DOHH2 (cell line): Measurements from ENCODE around the gene THAP4.

Experiments used
- EZH2phosphoT487 ChIP-seq: fragments of 200-600 bp; sonication (generic); IDR thresholded peaks from 2 replicates; pipeline ENCODE4 v1.6.1; 2017; ENCODE audit warnings: borderline replicate concordance, mild to moderate bottlenecking, antibody characterized with exemption, low read length, moderate library complexity, mixed read lengths
- TF ChIP-seq, protein P1 (sequence below): fragments of 200-600 bp; sonication (generic); IDR thresholded peaks from one replicate; pipeline ENCODE4 v1.5.1; 2014; ENCODE audit warnings: antibody characterized with exemption, mild to moderate bottlenecking, low read depth, low read length; ENCODE audit not compliant: poor library complexity, severe bottlenecking

GRCh38 chr2:241633561-241633960 is 3.4 kb downstream of the THAP4 start:
- TF ChIP-seq, protein P1, sequence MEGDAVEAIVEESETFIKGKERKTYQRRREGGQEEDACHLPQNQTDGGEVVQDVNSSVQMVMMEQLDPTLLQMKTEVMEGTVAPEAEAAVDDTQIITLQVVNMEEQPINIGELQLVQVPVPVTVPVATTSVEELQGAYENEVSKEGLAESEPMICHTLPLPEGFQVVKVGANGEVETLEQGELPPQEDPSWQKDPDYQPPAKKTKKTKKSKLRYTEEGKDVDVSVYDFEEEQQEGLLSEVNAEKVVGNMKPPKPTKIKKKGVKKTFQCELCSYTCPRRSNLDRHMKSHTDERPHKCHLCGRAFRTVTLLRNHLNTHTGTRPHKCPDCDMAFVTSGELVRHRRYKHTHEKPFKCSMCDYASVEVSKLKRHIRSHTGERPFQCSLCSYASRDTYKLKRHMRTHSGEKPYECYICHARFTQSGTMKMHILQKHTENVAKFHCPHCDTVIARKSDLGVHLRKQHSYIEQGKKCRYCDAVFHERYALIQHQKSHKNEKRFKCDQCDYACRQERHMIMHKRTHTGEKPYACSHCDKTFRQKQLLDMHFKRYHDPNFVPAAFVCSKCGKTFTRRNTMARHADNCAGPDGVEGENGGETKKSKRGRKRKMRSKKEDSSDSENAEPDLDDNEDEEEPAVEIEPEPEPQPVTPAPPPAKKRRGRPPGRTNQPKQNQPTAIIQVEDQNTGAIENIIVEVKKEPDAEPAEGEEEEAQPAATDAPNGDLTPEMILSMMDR: no peak
- TF ChIP-seq EZH2phosphoT487: no peak
